Measurements from ENCODE around the gene TMEM271.

Gene TMEM271, protein sequence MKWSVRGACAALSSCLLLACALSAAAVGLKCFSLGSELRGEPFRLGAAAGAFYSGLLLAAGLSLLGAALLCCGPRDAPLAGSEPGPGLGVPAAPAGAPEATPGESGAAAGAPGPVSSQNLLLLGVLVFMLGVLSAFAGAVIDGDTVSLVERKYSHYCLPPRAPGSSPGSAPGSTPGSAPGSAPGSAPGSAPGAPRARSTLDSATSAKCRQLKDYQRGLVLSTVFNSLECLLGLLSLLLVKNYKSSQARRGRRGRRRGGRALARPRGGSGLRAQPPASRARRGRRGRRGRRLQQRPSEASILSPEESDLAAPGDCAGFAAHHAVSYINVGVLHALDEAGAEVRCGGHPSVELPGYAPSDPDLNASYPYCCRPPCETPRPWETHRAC

DNA sequence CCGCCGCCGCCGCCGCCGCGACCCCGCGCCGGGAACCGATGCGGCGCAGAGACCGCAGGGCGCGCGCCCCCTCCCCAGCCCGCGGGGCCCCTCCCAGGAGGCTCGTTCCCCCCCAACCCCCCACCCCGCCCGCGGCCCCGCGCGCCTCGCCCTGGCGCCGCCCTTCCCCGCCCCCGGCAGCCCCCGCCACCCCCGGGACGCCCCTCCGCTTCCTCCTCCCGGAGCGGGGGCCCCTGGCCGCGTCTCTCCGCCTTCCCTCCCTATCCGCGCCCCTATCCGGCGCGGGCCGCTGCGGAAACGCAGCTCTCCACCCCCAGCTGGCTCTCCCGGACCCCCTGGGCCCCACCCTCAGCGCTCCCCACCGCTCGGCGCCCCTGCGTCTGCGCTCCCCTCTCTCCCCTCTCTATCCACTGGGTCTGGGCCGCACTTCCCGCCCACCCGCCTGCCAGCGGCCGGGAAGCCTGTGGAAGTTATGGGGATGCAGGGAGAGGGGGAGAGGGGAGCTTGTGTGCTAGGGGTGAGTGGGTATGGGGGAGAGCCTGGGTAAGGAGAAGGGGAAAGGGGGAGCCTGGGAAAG is at the start of gene TMEM271:
Gene TMEM271 (minus strand): TSS at position 51 of the 577 bp plus-strand sequence. CDS start 233 bp downstream, outside the sequence.
- DNase-seq: peak; percentile 34 to 59 (median 55)

DNA sequence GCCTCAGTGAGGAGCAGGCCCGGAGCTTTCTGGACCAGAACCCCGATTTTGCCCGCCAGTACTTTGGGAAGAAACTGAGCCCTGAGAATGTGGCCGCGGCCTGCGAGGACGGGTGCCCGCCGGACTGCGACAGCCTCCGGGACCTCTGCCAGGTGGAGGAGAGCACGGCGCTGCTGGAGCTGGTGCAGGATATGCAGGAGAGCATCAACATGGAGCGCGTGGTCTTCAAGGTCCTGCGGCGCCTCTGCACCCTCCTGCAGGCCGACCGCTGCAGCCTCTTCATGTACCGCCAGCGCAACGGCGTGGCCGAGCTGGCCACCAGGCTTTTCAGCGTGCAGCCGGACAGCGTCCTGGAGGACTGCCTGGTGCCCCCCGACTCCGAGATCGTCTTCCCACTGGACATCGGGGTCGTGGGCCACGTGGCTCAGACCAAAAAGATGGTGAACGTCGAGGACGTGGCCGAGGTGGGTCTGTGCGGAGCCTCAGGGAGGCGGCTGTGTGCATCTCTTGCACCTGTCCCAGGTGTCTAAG is 49.6 kb upstream of the TMEM271 start:
- DNase-seq: no peak

DNA sequence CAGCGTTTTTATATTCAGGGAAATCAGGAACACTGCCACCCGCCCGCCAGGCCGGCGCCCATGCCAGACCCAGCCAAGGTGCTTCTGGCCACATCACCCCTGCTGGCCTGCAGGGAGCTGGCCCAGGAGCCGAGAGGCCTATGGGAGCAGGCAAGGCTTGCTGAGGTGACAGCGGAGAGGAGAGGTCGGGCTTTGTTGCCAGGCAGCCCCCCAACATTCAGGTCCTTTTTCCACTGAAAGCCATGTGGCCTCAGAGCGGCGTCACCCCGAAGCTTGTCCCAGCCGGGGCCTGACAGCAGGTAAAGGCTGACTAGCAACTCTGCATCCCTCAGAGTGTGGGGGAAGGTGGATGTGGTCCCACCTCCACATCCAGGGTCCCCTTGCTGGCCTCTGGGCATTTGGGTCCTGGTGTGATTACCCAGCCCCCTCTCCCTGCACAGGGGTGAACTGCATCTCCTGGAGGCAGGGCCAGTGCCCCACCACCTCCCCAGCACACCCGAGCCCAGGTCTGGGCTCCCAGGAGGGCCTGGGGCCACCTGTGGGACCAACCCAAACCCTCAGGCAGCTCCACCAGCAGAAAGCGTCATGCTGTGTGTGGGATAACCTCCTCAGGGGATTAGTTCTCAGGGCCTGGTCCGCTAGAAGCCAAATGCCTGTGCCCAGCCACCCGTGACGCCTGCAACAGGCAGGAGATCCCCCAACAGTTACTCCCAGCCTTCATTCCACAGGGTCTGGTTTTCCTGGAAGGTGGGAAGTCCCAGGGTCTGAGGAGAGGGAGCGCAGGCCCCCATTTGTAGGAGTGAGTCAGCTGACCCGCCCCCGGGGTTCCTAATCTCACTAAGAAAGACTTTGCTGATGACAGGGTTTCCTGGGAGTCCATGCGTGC is 48.9 kb upstream of the TMEM271 start, which contains the start of gene PDE6B:
Gene PDE6B (plus strand): TSS at position 869 of the 886 bp plus-strand sequence. CDS start 54 bp downstream, outside the sequence.
- no peak for DNase-seq

DNA sequence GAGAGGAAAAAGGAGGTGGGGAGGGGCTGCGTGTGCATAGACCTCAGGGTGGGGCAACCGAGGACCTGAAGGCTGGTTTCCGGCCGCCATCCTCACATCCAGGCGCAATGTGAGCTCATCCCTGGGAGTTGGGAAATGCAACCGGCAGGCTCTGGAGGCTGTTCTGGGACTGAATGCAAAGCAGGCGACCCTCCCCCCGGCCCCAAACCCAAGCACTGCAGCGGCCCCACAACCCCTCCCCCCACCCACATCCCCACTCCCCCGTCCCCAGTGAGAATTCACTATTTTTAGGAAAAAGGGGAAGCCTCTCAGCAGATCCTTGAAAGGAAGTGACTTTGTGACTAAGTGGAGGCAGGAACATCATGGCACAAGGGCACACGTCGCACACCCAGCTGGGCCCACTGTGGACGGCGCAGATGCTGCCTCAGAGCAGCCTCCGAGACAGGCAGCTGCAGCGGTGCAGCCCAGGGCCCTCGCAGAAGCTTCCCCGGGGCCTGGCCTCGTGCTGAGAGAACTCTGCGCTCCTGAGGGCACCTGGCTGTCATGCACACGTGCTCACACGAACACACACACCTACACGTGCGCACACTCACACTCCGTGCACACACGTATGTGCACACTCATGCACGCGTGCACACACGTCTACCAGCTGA is 47.9 kb upstream of the TMEM271 start:
- no peak for DNase-seq

DNA sequence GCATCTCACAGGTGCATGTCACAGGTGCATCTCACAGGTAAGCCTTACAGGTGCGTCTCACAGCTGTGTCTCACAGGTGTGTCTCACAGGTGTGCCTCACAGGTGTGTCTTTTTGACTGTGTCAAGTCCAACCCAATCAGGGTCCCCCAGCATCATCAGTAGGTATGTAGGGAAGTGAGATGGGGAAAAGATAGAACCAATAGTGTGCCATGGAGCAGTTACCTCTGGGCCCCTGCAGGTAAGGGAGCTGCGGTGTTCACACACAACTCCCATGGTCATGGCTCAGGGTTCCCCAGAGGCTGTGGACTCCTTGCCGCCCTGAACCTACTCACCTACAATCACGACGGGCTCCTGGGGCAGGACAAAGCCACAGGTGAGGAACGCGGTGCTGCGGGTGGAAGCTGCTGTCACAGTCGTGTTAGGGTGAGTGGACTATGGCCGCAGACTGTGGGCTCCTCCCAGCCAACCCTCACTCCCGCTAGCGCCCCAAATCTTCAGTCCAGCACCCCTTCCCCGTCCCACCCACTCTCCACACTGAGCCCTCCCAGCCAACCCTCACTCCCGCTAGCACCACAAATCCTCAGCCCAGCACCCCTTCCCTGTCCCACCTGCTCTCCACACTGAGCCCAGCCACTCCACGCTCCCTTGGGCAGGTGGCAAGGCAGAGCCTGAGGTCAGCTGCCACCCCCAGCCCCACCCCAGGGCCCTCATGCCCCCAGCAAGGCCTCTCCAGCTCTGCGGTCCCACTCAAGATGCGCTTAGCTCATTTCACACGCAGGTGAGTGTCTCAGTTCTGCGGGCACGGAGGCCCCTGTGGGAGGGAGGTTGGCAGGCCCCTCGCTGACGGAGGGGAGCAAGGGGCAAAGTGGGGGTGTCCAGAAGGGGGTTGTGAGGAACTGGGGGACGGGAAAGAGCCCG is 47.2 kb upstream of the TMEM271 start:
- DNase-seq: no peak

DNA sequence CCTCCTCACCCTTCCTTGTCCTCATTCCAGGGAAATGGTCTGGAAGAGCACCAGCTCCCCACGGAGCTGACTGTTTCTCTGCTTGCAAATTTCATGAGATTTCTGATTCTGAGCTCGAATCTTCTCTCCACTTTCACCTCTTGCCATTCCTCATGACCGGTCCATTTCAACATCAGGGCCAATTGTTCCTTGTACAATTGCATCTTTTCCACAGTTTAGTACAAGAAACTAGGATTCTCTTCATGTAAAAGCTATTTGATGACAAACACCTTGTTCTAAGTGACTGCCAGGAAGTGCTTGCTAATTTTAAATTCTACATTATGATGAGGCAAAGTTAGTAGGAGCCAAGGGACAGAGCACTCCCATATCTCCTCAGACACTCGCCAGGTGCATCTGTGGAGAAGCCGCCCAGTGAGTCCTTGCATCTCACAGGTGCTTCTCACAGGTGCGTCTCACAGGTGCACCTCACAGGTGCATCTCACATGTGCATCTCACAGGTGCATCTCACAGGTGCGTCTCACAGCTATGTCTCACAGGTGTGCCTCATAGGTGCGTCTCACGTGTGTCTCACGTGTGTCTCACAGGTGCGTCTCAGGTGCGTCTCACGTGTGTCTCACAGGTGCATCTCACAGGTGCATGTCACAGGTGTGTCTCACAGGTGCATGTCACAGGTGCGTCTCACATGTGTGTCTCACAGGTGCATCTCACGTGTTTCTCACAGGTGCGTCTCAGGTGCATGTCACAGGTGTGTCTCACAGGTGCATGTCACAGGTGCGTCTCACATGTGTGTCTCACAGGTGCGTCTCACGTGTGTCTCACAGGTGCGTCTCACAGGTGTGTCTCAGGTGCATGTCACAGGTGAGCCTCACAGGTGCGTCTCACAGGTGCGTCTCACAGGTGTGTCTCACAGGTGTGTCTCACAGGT is 46.2 kb upstream of the TMEM271 start:
- DNase-seq: no peak

DNA sequence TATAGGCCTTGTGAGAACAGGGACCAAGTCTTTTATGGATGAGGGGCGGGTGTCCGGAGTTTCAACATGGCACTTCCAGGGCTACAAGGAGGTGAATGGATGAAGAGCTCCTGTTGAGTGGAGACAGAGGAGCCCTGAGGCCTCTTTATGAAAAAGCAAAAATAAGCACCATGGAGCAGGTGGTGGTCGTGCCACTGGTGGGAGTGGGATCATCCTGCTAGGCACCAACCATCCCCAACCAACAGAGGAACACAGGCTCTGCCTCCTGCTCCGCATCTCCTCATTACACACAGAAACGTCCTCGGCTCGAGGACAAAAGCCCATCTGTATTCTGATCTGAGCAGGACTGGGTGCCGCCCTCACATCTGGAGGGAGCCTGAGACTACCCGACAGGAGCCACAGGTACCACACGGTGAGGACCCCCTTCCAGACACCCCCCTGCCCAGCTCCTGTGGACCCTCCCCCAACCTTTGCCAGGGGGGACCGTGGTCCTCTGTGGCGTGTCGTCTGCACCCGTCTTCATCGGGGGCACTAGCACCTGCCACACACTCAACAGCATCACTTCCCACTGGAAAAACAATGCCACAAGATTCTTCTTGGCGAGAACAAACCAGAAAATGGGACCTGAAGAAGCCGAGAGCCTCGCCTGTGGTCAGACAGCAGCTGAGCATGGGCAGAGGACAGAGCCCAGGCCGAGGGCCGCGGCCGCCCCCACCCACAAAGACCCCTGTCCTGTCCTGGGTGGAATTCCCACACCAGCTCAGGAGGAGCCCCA is 45.4 kb upstream of the TMEM271 start:
- no peak for DNase-seq

DNA sequence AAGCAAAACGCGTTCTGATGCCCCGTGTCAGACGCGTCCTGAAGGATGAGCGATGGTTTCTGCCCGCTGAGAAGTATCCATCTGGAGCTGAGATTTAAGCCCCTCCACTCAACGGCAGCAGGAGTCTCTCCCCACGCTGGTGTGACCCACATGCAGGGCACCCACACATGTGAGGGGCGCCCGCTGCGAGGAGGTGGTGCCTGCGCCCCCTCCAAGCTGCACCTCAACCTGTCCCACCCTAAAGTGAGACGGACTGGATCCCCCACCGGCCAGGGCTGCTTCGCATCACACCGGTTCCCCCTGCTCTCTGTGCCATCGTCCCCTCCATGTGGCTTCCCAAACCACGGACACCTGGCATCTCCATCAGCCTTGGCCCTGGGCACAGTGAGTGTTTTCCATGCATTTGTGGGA is 44.8 kb upstream of the TMEM271 start:
- DNase-seq: no peak

DNA sequence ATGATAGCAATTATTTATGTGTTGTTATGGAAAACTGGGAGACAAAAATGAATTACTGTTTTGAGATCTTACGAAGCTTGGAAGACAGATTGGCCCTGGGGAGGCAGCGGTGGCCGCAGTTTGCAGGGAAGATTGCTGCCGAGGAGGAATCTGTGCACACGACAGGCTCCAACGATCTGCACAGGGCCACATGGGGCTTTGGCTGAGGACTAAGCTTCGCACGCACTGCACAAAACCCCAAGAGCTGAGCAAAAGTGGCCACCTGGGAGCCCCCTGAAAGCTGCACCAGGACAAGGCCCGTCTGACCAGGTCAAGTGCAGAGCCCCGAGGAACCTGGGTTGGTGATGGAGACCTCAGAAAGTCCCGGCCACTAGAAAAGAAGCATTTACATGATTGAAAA is 44.1 kb upstream of the TMEM271 start:
- no peak for DNase-seq

DNA sequence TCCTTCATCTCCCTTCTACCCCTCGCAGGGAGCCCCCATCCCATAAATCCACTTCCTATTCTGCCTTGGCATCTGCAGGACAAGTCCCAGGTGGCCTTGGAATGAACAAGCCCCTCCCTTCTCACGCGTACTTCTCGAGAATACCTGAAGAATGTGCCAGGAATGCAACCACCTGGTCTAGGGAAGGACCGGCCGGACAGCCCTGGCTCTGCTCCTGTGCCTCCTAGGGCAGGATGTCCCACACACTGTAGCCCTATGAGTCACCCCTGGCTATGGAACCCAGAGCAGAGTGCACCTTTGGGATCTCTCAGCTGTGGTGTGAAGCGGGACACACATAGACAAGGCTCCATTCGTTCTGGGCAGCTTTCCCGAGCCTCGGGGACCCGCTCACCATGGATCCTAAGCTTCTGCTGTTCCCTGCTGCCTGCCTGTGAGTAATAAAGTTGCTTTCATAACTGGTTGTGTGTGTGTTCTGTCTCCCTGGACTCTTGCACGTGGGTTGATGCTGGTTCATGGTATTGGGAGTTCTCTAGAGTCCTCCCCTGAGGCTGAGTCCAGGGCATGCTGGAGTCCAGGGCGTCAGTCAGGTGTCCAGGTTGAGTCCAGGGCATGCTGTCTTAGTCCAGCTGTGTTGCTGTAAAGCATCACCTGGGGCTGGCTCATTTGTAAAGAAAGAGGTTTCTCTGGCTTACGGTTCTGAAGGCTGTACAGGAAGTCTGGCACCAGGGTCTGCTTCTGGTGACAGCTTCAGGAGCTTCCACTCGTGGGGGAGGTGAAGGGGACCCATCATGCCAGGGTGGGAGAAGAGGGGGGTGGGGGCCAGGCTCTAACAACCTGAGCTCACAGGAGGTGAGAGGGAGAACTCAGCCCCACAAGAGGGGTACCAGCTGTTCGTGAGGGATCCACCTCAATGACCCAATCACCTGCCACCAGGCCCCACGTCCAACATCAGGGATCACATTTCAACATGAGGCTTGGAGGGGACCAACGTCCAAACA is 41.8 kb upstream of the TMEM271 start:
- no peak for DNase-seq

DNA sequence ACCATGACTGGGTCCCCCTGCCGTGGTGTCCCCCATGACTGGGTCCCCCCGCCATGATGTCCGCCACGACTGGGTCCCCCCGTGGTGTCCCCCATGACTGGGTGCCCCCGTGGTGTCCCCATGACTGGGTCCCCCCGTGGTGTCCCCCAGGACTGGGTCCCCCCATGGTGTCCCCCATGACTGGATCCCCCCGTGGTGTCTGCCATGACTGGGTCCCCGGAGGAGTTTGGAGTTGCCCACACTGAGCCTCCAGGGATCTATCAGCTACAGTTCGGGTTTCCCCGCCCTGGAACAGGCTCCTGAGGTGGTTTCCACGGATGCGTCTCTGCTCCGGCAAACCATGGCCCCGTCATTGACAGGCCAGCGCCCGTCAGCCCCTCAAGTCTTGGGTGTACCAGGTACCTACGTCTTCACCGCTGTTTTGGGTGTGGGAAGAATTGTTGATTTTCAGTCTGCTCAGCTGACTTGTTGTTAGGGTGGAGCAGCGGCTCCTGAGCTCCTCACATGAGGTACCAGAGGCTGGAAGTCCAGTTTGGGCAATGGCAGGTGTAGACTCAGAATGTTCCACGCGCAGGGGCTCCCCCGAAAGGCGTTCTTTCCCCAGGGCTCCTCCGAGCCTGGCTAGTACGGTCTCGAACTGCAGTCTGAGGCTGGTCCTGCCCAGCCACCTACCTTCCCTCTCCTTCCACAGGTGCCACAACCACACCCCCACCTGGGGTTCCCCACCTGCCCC is 41.0 kb upstream of the TMEM271 start:
- DNase-seq: no peak

DNA sequence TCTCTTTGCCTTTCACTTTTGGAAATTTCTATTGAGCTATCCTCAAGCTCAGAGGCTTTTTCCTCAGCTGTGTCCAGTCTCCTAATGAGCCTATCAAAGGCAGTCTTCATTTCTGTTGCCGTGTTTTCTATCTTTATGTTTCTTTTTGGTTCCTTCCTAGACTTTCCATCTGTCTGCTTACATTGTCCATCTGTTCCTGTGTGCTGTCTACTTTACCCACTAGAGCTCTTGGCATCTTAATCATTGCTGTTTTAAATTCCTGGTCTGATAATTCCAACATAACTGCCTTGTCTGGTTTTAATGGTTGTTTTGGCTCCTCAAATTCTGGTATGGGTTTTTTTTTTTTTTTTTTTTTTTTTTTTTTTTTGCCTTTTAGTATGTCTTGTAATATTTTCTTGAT is 40.0 kb upstream of the TMEM271 start:
- DNase-seq: no peak

DNA sequence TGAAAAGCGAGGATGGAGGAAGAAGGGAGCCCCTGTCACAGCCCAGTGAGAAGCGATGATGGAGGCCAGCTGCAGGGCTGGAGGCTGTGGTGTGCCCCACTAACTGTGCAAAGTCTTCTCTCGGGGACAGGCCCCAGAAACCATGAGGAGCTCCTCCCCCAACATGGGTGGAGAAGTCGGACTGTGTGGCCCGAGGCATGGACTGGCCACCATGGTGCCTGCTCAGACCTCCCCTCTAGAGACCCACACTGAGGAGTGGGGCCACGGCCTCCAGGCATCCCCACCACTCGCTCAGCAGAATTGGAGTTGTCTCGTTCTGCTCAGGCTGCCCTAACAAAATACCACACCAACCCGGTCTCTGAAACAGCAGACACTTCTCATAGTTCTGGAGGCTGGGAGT is 37.0 kb upstream of the TMEM271 start:
- no peak for DNase-seq

DNA sequence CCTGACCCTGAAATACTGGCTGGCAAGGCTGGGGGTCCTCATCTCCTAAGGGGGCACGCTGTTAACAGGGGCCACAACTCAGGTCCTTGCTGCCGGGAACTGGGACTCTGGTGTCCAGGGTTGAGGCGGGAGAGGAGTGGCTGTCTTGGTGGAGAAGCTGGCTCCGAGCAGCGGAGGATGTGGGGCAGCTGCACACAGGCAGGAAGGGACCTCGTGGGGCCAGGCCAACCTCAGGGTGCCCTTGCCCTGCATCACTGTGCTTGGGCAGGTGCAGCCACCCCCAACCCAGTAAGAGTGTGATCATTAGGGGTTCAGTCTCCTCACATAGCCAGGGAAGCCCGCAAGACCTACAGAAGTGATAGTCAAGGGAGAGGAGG is 36.6 kb upstream of the TMEM271 start:
- DNase-seq: no peak

DNA sequence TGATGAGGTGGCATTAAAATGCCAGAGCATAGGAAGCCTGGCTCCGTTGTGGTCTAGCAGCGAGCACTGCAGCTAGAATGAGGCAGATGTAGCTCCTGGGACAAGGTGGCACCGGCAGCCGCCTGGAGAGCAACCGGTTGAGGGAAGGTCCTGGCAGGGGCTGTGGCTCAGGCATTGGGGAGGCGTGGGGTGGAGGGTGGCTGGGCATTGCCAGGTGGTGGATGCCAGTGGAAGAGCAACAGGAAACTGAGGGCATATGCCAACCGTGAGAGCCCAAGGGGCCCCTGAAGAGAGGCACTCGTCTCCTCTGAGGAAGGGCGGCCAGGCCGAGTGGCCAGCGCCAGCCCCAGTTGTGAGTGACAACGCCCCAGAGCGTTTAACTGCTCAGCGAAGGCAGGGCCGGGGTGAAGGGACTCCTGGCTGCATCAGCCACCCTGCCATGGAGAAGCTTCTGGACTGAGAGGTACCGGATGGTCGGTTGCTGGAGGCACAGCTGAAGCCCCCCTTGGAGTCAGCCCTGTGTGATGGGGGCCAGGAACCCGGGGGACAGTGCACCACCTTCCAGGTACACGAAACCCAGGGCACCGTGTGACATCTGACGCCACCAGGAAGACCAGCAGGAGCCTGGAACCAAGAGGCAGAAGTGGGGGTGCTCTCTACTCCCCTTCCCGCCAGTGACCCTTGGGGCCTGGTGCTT is 36.1 kb upstream of the TMEM271 start:
- no peak for DNase-seq

DNA sequence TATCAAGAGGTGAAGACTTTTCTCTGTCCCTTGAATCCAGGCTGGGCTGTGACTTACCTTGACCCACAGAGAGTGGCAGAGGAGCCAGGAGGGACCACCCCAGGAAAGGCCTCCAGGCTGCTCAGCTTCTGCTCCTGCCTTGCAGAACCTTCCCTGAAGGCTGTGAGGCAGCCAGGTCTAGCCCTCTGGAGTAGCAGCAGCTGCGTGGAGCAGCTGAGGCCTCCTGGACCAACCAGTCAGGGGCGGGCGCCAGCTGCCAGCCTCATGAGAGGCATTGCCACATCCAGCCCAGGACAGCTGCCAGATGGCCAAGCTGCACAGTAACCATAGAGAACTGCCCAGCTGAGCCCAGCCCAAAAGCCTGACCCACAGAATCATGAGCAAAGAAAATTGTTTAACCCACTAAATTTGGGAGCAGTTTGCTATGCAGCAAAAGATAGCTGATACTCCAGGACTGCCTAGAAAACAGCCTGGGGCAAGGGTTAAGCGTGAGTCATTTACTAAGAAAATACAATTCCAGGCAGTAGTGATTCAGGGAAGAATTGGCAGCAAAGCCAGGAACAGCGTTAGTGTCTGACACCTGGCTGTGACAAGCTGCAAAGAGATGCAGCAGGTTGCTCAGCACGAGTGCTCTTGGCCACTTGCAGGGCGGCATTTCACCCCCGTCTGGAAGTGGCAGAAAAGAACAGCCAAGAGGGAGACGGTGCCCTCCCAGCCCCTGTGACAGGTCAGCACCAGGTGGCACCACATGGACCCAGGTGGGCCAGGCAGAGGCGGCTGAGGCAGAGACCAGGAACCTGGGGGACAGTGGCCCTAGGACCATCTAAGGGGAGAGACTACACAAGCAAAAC is 34.5 kb upstream of the TMEM271 start:
- DNase-seq: peak in 1 of 3 experiments; percentile 35

Data from NCI-H1417 (cell line).